GM11168 (cell line): ENCODE data around the gene REX1BD.
"Not testable (repeated sequence)": the region's sequence is repeated elsewhere in the genome, so short reads cannot be mapped to it uniquely, and the experiment has no call there.

Experiments used
- in situ Hi-C: fragments of 300-500 bp; cut with MboI; formaldehyde crosslinking; loops from one replicate; pipeline ENCODE4 v1.12.0; 2022; ENCODE audit warnings: low sequenced_read_pairs; ENCODE audit not compliant: unreplicated experiment

The REX1BD gene

DNA sequence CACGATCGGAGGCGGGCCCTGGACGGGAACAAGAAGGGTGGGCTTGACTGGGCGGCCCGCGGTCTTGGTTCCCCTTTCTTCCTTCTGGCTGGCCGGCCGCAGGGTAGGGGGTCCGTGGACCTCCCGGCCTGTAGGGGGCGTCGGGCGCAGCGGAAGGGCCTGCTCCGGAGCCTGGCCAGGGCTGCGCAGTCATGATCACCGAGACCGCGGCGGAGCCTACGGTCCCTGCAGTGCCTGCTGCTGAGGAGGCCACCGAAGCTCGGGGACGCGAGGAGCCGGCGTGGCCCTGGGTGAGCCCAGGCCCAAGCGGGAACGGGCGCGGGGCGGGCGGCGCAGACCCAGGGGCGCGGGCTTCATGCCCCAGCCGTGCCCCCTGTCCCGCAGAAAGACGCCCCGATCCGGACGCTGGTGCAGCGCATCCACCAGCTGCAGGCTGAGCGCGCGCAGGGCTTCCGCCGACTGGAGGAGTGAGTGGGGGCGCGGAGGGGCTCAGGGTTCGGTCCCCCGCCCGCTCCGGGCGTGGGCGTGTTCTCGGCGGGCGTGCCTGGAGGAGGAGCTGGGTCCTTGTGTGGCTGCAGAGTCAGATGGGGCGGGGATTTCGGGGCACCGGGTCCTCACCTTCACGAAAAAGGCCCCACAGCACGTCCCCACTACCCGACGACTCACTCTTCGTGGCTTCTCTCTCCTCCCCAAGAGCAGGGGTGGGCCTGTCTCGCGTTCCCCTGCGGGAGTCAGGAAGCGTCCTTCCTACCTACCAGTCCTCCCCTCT lies at the start of gene REX1BD:
Gene REX1BD, plus strand, starts transcription at position 188 of the 769 bp plus-strand sequence. Its CDS starts 4 bp downstream, at position 192.
- in situ Hi-C loops, result no loop called here

DNA sequence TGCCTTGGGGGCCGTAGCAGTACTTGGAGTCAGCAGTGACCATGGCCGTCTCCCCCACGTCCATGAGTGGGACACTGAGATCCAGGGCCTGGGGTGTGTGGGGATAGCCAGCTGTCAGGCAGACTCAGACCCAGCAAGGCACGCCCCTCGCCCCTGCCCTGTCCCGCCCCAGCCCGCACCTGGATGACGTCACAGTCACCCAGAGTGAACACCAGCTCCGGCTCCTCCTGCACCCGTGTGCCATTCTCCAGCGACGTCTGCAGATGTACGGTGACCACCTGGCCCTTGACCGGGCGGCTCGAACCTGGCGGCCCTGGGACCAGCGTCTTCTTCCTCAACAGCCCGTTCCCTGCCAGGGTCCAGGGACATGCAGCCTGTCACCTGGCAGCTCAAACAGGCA lies 49.2 kb upstream of the REX1BD start:
- in situ Hi-C loops, result no loop called here

DNA sequence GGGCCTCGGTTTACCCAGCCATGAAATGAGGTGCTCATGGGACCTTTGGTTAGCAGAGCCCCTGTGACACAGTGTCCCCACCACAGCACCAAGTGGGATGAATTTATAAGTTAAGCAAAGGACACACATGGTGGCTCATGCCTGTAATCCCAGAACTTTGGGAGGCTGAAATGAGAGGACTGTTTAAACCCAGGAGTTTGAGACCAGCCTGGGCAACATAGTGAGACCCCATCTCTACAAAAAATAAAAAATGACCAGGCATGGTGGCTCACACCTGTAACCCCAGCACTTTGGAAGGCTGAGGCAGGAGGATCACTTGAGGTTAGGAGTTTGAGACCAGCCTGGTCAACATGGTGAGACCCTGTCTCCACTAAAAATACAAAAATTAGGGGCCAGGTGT lies 48.4 kb upstream of the REX1BD start:
- in situ Hi-C loops, result not testable (repeated sequence)

DNA sequence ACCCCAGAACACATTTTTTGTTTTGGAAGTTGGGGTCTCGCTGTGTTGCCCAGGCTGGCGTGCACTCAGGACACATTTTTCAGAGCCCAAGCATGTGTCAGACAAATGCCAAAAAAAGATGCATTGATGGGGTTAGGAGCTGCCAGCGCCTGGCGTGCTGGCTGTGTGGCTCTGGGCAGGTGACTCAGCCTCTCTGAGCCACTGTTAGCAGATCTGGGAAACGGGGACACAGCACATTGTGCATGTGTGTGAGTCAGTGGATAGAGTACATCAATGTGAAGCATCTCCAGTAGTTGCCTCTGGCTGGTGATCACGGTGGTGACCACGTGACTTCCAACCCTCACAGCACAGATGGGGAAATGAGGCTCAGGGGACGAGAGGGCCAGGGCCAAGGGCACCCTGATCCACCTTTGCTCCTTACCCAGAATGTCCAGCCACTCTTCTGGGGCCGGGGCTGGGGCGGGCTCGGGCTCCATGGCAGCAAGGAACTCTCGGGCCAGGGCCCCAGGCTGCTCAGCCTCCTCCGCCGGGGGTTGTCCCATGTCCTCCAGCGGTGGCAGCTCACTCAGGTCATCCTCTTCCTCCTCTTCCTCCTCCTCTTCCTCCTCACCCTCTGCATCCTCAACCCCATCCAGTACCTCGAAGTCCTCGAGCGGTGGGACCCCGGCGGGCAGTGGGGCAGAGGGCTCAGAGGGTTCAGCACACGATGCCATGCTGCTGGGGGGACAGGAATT lies 47.2 kb upstream of the REX1BD start:
- in situ Hi-C loops, result no loop called here

DNA sequence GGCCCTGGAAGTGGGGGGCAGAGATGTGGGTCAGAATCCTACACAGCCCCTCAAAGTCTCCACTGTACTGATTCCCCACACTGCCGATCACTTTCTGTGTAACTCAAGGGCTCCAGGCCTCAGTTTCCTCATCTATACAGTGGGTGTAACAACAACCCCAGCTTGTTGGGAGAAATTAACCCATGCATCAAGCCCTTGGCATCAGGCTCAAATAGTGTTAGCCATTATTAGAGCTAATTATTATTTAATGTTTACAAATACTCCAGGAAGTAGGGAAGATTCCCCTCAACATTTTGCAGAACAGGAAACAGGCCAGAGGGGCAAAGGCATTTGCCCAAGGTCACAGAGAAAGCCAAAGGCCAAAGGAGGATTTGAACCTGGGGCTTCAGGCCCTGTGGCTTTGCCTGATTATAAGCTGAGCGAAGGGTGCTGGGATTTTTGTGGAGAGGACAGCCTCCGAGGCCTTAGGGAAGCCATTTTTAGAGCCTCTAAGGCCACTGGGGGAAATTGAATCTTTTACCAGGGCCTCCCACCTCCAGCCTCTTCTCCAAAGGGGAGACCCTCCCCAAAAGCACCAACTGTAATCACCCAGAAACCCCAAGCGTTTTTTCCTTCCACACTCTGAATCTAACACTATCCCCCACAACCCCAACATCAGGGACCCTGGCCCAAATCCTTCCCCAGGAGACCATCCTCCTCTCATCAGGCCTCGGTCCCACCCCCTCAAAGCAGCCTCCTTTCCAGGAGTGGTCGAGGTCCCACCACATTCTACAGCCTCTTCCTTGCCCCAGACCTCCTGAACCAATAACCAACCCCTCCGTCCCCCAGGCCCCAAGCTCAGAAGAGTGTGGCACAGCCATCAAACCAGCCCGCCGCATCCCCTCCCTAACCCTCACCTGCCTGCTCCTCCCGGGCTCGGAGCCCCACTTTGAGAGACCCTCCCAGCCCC lies 46.3 kb upstream of the REX1BD start:
- in situ Hi-C loops, result no loop called here

DNA sequence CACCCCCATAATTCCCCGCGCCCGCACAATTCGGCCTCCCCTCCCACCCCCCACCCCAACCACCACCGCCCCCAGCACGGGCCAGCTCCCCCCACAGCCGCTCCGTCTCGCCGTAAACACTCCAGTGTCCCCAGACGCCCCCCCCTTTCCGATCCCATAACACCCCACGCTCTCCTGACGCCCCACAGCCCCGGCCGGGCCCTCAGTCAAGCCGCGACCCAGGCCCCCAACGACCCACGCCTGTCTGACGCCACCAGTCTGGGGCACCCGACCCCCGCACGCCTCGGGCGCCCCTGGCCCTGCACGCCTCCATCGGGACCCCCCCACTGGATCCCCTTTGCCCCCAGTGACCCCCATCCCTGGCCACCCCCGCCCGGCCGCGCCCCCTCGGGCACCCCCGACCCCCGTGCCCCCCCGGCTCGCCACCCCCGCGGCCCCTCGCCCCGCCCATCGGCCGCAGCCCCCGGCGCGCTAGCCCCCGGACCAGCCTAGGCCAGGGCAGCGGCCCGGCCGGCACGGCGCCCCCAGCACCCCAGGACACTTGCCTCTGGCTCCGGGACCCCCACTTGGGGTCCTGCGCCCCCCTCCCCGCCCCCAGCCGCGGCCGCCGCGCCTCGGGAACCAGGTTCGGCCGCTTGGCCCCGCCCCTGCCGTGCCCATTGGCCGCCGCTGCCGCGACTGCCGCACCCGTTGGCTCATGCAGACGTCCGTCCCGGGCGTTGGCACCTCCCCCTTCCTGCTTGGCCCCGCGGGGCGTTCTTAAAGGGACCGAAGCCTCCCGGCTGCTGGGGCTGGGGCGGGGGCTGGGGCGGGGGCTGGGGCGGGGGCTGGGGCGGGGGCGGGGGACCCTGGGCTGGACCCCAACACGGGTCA lies 45.4 kb upstream of the REX1BD start, which contains the start of gene FKBP8:
Gene FKBP8, minus strand, starts transcription at position 633 of the 873 bp plus-strand sequence. CDS start 1,603 bp downstream, outside the sequence.
- in situ Hi-C loops, result no loop called here

DNA sequence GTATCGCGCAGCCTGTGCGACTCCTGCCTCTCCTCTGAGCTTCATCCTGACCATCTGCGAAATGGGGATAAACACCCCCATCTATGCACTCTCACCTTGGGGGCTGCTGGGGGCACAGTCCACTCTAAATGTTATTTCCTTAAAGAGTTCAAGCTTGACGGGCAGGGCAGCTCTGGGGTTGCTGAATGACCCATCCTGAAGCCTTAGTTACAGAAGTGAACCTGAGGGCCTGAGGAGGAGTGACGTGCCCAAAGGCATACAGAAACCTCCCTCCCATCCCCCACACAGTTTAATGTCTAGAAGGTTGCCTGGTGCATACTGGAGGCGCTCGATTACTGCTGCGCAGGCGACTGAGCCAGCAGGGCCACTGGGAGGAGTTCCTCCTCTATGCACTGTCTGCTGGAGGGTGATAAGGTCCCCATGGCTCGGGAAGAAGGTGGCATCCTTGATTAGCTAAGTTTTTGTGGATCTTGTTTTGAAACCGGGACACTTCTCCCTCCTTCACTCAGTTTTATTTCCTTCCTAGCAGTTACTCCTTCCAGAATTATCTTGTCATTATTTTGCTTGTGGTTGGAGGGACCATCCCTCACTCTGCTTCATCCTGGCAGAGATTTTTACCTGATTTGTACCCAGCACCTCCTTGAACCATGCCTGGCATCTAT lies 44.7 kb upstream of the REX1BD start:
- in situ Hi-C loops, result no loop called here

DNA sequence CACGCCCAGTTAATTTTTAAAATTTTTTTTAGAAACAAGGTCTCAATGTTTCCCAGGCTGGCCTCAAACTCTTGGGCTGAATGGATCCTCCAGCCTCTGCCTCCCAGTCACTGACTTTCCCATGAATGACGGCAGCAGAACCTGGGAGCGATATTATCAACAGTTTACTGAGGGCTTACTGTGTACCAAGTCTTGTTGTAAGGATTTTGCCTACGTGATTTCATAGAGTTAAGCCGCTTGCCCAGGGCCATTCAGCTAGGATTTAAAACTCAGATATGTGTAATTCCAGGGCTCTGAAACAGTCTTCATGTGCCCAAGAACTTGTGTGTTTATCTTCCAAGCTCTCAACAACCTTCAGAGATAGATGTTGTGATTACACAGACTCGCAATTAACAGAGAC lies 37.0 kb upstream of the REX1BD start:
- in situ Hi-C loops, result no loop called here

DNA sequence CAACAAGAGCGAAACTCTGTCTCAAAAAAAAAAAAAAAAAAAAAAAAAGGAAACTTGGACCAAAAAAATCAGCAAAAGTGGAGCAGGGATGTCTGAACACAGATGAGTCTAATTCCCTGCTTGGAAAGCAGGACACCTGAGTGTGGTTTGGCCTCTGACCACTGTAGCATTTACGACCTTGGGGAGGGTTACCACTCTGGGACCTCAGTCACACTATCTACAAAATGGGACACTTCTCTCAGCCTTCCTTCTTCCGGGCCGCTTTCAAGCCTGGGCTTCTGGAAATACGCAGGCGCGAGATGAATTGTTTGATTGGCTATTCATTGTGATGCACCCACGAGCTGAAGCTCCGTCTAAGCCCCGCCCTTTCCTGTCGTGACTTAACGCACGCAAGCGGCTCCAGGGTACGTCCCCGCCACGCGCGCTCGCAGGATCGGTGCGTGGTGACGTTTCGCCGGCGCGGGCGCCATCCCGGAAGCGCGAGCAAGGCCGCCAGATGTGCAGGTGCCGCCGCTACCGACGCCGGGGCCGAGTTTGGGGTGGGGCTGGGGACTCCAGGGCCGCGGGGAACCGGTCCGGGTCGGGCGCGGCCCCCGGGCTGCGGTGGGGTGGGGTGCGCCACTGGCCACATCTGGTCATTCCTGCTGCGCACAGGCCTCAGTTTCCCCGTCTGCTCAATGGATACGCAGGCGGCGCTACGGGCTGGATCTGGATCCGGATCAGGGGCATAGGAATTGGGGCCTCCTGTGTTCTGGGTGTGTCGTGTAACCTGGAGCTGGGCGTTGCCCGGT lies 31.0 kb upstream of the REX1BD start, which contains the start of gene KXD1:
Gene KXD1, plus strand, starts transcription at position 460 of the 791 bp plus-strand sequence. CDS start 4,187 bp downstream, outside the sequence.
- in situ Hi-C loops, result no loop called here

DNA sequence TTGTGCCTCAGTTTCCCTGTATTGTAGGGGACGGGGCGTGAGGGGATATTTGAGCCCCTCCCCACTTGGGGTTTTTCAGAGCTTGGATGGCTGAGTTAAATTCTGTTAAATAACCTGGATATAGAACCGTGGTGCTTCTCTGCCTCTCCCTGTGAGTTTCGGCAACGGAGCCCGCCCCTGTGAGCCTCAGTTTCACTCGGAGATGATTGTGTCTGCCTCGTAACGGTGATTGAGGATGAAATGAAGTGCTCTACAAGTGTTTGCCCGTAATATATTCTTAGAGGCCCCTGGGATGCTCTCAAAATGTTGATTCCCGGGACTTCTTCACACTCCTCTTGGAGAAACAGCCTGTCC lies 30.4 kb upstream of the REX1BD start:
- in situ Hi-C loops, result no loop called here

DNA sequence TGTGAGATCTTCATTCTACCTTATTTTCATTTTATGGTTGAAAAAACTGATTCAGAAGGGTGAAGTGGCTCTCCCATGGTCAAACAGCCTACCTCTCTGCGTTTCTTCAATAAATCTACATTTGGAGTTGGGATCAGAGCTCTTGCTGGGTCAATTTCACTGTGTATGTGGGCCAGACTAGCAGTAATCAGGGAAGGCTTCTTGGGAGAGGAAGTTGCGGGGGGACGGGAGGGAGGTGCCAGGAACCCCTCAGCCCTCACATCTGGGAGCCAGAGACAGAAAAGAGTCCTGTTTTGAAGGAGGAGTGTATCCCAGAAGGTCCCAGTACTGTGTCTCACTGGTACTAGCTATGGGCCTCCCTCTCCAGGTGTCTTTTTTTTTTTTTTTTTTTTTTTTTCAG lies 30.0 kb upstream of the REX1BD start:
- in situ Hi-C loops, result no loop called here

DNA sequence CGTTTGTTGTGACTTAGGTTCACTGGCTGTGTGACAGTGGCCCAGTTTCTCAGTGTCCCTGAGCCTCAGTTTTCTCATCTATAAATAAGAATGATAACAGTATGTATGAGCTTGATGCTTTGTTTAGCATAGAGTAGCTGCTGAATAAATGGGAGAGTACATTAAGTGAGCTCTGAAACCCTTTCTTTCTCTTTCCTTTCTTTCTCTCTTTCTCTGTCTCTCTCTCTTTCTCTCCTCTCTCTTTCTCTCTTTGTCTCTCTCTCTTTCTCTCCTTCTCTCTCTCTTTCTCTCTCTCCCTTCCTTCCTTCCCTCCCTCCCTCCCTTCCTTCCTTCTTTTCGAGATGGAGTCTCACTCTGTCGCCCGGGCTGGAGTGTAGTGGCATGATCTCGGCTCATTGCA lies 28.9 kb upstream of the REX1BD start:
- in situ Hi-C loops, result no loop called here

DNA sequence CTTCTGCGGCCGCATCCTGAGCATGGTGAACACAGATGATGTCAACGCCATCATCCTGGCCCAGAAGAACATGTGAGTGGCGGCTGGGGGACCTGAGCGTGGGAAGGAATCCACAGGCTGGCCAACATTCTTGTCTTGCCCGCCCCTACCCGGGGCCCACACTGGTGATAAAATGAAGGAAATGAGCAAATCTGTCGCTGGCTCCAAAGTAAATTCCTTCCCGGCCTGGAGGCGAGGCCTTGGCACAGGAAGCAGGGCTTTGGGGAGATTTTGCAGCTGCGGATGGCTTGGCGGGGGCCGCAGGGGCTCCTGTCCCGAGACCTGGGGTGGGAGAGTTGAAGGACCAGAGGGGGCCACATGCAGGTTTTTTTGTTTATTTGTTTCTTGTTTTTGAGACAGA lies 26.5 kb upstream of the REX1BD start:
- in situ Hi-C loops, result no loop called here

DNA sequence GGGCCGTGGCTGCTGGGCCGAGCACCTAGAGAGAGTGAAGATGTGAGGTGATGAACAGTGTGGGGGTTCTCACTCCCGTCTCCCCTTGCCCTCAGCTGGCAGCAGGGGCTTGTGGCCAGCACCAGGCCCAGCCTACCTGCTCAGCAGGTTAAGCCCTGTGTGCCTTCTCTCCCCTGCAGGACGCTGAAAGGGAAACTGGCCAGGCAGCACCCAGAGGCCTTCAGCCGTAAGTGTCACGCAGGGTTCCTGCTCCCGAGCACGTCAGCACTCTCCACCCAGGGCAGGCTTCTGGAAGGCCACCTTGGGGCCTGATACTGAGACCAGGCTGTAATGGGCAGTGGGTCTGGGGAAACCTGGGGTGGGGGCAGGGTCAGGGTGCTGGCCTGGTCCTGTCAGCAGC lies 21.6 kb upstream of the REX1BD start:
- in situ Hi-C loops, result no loop called here

DNA sequence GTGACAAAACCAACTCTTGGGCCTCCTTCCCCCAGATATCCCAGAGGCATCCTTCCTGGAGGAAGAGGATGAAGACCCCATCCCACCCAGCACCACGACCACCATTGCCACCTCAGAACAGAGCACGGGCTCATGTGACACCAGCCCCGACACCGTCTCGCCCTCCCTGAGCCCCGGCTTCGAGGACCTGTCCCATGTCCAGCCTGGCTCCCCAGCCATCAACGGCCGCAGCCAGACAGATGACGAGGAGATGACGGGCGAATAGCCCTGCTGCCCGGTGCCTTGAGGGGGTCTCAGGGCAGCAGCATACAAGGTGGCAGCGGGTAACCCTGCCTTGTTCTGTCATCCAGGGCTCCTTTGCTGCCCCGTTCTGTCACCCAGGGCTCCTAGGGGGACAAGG lies 20.2 kb upstream of the REX1BD start:
- in situ Hi-C loops, result no loop called here

DNA sequence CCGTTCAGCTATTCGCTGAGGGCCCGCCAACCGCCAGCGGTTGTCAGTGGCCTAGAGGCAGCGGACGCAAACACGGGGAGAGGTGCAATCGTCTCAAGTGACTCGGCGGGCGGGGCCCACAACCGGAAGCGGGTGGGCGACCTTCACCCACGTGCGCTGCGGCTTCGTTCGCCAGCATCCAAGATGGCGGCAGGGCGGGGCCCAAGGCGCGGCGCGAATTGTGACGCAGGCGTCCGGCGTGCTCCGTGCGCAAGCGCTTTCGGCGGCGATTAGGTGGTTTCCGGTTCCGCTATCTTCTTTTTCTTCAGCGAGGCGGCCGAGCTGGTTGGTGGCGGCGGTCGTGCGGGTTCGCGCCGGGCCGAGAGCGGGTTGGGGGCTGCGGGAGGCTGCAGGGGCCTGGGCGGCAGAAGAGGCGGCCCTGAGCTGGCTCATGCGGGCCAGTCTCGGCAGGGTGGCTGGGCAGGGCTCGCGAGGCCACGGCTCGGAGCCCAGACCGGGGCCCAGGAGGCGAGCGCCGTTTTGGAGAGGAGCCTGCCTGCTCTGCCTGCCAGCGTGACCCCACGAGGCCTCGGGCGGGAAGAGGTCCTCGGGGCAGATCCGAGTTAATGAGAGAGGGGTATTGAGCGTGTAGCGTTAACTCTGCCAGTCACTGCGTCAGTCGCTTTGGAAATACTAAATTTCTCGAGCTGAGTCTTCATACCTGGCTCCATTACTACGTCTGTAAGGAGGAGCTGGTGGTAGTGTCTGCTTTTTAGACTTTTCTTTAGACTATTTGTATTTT lies 16.8 kb upstream of the REX1BD start, which contains the start of gene UBA52:
Gene UBA52, plus strand, starts transcription at position 294 of the 781 bp plus-strand sequence. CDS start 1,444 bp downstream, outside the sequence.
- in situ Hi-C loops, result no loop called here

DNA sequence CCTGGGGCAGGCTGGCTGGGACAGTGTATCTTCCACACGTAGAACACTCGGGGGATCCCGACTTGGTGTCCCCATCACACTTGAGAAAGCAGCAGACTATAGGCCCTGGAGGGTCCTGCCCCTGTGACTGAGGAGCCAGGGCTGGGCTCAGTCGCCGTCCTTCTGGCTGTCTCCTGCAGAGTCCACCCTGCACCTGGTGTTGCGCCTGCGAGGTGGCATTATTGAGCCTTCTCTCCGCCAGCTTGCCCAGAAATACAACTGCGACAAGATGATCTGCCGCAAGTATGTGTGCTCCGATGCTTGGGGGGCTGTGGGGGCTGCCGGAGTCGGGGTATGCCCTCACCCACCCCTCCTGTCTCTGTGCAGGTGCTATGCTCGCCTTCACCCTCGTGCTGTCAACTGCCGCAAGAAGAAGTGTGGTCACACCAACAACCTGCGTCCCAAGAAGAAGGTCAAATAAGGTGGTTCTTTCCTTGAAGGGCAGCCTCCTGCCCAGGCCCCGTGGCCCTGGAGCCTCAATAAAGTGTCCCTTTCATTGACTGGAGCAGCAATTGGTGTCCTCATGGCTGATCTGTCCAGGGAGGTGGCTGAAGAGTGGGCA lies 13.8 kb upstream of the REX1BD start:
- in situ Hi-C loops, result no loop called here
